Liver (tissue), 3 donors: Measurements from ENCODE around the gene NOTCH4.

ENCODE experiments used
- ATF3 ChIP-seq: IDR thresholded peaks from 2 replicates; pipeline ENCODE4 v1.6.1; 2016; ENCODE audit warnings: antibody characterized with exemption
- CTCF ChIP-seq: fragments of 150-350 bp; IDR thresholded peaks from 2 replicates; pipeline ENCODE4 v1.5.1; 2017; ENCODE audit warnings: improper control_type of control experiment, low read depth, low read length; ENCODE audit not compliant: missing input control
- EGR1 ChIP-seq, 2 donors: IDR thresholded peaks; 2 replicates each; pipeline ENCODE4 v1.6.1; 2016 to 2018; ENCODE audit warnings: antibody characterized with exemption in 2 of 2, low read depth in 2 of 2
- GABPA ChIP-seq, 2 donors: IDR thresholded peaks in 1 of 2; conservative IDR thresholded peaks in 1 of 2; 2 replicates each; pipeline ENCODE4 v1.6.1; 2016; ENCODE audit warnings: antibody characterized with exemption in 2 of 2, mild to moderate bottlenecking in 1 of 2, moderate library complexity in 1 of 2
- HNF4A ChIP-seq, 2 donors: conservative IDR thresholded peaks; 2 replicates each; pipeline ENCODE4 v1.6.1; 2016; ENCODE audit warnings: antibody characterized with exemption in 2 of 2, mild to moderate bottlenecking in 2 of 2
- JUND ChIP-seq, 2 donors: IDR thresholded peaks; 2 replicates each; pipeline ENCODE4 v1.6.1; 2016; ENCODE audit warnings: antibody characterized with exemption in 2 of 2
- MAX ChIP-seq: IDR thresholded peaks from 2 replicates; pipeline ENCODE4 v1.6.1; 2016; ENCODE audit warnings: antibody characterized with exemption
- NR2F2 ChIP-seq: IDR thresholded peaks from 2 replicates; pipeline ENCODE4 v1.6.1; 2016; ENCODE audit warnings: antibody characterized with exemption
- RAD21 ChIP-seq, 2 donors: IDR thresholded peaks; 2 replicates each; pipeline ENCODE4 v1.6.1; 2016; ENCODE audit warnings: antibody characterized with exemption in 2 of 2, mild to moderate bottlenecking in 2 of 2
- REST ChIP-seq: IDR thresholded peaks from 2 replicates; pipeline ENCODE4 v1.6.1; 2016; ENCODE audit warnings: antibody characterized with exemption, mild to moderate bottlenecking
- RXRA ChIP-seq, 2 donors: IDR thresholded peaks; 2 replicates each; pipeline ENCODE4 v1.6.1; 2017 to 2018; ENCODE audit warnings: antibody characterized with exemption in 2 of 2, mild to moderate bottlenecking in 1 of 2
- TAF1 ChIP-seq: conservative IDR thresholded peaks from 2 replicates; pipeline ENCODE4 v1.6.1; 2016; ENCODE audit warnings: antibody characterized with exemption, mild to moderate bottlenecking
- YY1 ChIP-seq: IDR thresholded peaks from 2 replicates; pipeline ENCODE4 v1.6.1; 2016; ENCODE audit warnings: antibody characterized with exemption, mild to moderate bottlenecking
- TF ChIP-seq, protein P1 (sequence below): IDR thresholded peaks from 2 replicates; pipeline ENCODE4 v1.6.1; 2016; ENCODE audit warnings: antibody characterized with exemption
- donor health status: healthy.
- donor health status: healthy.

GRCh38 chr6:32196682-32197616, 26.9 kb downstream of the NOTCH4 start:
- no peak for TF ChIP-seq CTCF
- no peak for TF ChIP-seq GABPA (IDR thresholded peaks at IDR 0.05 in 1 of 2, conservative IDR thresholded peaks at IDR 0.05 in 1 of 2)
- TF ChIP-seq YY1: no peak
- TF ChIP-seq REST: no peak
- no peak for TF ChIP-seq ATF3
- no peak for TF ChIP-seq HNF4A (conservative IDR thresholded peaks at IDR 0.05)
- TF ChIP-seq TAF1: no peak
- TF ChIP-seq RXRA (IDR thresholded peaks at IDR 0.05): no peak
- TF ChIP-seq JUND (IDR thresholded peaks at IDR 0.05): peak in 1 of 2 donors; percentile 5
- TF ChIP-seq MAX: no peak
- TF ChIP-seq, protein P1, sequence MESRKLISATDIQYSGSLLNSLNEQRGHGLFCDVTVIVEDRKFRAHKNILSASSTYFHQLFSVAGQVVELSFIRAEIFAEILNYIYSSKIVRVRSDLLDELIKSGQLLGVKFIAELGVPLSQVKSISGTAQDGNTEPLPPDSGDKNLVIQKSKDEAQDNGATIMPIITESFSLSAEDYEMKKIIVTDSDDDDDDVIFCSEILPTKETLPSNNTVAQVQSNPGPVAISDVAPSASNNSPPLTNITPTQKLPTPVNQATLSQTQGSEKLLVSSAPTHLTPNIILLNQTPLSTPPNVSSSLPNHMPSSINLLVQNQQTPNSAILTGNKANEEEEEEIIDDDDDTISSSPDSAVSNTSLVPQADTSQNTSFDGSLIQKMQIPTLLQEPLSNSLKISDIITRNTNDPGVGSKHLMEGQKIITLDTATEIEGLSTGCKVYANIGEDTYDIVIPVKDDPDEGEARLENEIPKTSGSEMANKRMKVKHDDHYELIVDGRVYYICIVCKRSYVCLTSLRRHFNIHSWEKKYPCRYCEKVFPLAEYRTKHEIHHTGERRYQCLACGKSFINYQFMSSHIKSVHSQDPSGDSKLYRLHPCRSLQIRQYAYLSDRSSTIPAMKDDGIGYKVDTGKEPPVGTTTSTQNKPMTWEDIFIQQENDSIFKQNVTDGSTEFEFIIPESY: no peak
- TF ChIP-seq EGR1 (IDR thresholded peaks at IDR 0.05; ENCODE audit: low read depth in 2 of 2): no peak
- no peak for TF ChIP-seq NR2F2
- TF ChIP-seq RAD21 (IDR thresholded peaks at IDR 0.05): no peak
